ENCODE data around the gene IPO9. TPM values are rescaled to one million over a fixed set of nuclear protein-coding genes. Genes with fewer than 3 reads are reported as not detected.
"Not testable (repeated sequence)": the region's sequence is repeated elsewhere in the genome, so short reads cannot be mapped to it uniquely, and the experiment has no call there.

The IPO9 gene
- total RNA-seq, 1 experiment from 2014 or later, result 25.9 TPM

DNA sequence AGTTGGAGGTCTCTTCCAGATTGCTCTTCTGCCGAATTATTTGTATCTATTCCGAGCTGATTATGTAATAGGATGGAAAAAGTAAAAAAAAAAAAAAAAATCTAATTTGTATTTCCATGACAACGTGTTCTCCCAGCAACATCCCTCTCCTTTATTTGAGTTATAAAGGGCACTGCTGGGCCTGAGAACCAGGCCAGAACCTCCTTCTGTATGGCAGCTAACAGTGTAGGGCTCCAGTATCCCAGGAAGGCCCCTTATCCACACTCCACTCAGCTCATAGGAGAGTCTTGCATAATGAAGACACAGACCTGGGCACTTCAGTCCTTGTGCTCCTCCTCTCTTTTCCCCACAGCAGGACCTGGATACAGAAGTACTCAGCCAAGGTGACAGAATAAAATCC, 3.7 kb upstream of the IPO9 start:
- H3K27ac ChIP-seq, result no peak overlapping the region
- no peak for DNase-seq (ENCODE audit: low read depth in 1 of 2, low spot score in 2 of 2)
- H3K4me3 ChIP-seq, result no peak overlapping the region
- H3K27me3 ChIP-seq (replicated peaks), result no peaks in the 10 kb centered on the region
- peaks cover 22% of the 10 kb centered on the region for H3K36me3 ChIP-seq
- peaks cover 12% of the 10 kb centered on the region for H3K4me1 ChIP-seq (replicated peaks)
- no peaks in the 10 kb centered on the region for H3K9me3 ChIP-seq (replicated peaks)

DNA sequence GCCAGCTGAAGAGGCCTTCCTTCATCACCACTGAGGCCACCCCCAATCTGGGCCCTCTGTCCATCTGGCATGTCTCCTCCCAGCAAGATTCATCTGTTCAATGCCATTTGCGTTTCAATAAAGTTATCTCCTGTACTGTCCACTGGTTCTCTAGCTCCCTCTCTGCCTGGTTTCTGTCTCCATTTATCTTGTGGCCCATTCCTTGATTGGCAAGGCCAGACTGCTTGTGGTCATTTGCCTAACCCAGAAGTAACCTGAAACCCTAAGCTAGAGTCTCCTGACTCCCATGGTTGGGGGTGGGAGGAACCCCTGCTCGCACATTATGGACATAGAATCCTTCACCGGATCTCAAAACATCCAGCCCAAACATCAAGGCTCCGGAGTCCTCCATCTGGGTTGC, 2.1 kb upstream of the IPO9 start:
- Histone ChIP-seq H3K4me1 (replicated peaks) (peaks cover 18% of the 10 kb centered on the region), H3K9me3 (replicated peaks) (no peaks in the 10 kb centered on the region), H3K4me3 (no peak overlapping the region), H3K27me3 (replicated peaks) (no peaks in the 10 kb centered on the region), H3K27ac (no peak overlapping the region), H3K36me3 (peaks cover 14% of the 10 kb centered on the region)
- no peak for DNase-seq (ENCODE audit: low read depth in 1 of 2, low spot score in 2 of 2)

DNA sequence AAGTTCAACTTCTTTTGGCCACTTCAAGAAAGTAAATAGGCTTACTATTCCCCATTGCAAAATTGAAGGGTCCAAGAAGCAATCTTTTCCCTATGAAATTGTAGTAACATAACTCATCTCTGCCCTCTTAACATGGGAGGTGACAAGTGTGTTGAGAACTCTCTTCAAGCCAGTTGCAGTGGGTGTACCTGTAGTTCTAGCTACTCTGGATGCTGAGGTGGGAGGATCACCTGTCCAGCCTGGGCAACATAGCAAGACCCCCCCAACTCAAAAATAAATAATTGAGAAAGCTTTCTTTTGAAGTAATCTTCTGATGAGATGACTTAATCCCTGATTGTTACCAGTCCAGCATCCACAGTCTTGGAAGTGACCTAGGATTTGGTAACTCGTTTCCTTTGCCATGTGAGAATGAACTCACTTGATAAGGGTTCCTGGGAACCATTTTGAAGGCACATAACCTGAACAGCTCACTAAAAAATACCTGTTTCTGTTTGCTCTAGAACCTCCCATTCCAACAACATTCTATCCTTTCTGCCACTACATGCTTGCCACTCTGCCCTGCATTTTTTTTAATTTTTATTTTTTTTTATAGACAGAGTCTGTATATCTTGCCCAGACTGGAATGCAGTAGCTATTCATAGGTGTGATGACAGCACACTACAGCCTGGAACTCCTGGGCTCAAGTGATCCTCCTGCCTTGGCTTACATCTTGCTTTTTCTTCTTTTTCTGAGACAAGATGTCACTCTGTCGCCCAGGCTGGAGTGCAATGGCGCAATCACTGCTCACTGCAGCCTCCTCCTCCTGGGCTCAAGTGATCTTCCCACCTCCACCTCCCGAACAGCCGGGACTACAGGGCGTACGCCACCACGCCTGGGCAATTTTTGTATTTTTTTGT, 1.4 kb upstream of the IPO9 start:
- Histone ChIP-seq H3K4me3 (no peak overlapping the region), H3K27me3 (replicated peaks) (no peaks in the 10 kb centered on the region), H3K36me3 (peaks cover 12% of the 10 kb centered on the region), H3K4me1 (replicated peaks) (peaks cover 18% of the 10 kb centered on the region), H3K9me3 (replicated peaks) (no peaks in the 10 kb centered on the region), H3K27ac (no peak overlapping the region)
- DNase-seq (ENCODE audit: low read depth in 1 of 2, low spot score in 2 of 2), result no peak

GRCh38 chr1:201828217-201828819, 639 bp upstream of the IPO9 start:
- H3K9me3 ChIP-seq (replicated peaks), result no peaks in the 10 kb centered on the region
- H3K4me1 ChIP-seq (replicated peaks), result peaks cover 18% of the 10 kb centered on the region
- H3K27me3 ChIP-seq (replicated peaks), result no peaks in the 10 kb centered on the region
- H3K4me3 ChIP-seq, result peak overlapping the region; percentile 95
- no peak for DNase-seq (ENCODE audit: low read depth in 1 of 2, low spot score in 2 of 2)
- H3K36me3 ChIP-seq, result peaks cover 12% of the 10 kb centered on the region
- no peak overlapping the region for H3K27ac ChIP-seq

DNA sequence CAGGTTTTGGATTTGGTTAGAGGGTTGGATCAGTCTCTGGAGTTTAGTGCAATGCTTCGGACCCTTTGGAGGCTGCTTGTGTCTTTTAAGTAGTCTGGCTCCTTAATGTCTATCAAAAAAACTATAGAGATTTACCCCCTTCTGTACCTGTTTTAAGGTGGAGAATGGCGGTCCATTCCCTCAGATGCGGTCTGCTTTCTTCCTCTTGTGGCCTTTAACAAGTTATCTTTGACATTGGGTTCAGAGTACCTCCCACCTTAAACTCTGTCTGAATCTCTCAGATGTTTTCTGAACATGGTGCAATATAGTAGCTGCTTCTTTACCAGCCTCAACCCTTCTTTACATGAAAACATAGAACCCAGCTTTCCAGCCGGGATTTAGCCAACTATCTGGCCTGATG, 2.4 kb downstream of the IPO9 start:
- Histone ChIP-seq H3K36me3 (peaks cover 27% of the 10 kb centered on the region), H3K4me1 (replicated peaks) (peaks cover 18% of the 10 kb centered on the region), H3K4me3 (no peak overlapping the region), H3K27me3 (replicated peaks) (no peaks in the 10 kb centered on the region), H3K27ac (no peak overlapping the region), H3K9me3 (replicated peaks) (no peaks in the 10 kb centered on the region)
- no peak for DNase-seq (ENCODE audit: low read depth in 1 of 2, low spot score in 2 of 2)

- Histone ChIP-seq H3K4me3 (no peak overlapping the region), H3K36me3 (peaks cover 24% of the 10 kb centered on the region), H3K9me3 (replicated peaks) (no peaks in the 10 kb centered on the region), H3K4me1 (replicated peaks) (peaks cover 9% of the 10 kb centered on the region; the same call in 1 of the 2 replicates), H3K27me3 (replicated peaks) (no peaks in the 10 kb centered on the region), H3K27ac (no peak overlapping the region)
- no peak for DNase-seq (ENCODE audit: low read depth in 1 of 2, low spot score in 2 of 2)
Measured at GRCh38 chr1:201834621-201835020, 5.7 kb downstream of the IPO9 start.

DNA sequence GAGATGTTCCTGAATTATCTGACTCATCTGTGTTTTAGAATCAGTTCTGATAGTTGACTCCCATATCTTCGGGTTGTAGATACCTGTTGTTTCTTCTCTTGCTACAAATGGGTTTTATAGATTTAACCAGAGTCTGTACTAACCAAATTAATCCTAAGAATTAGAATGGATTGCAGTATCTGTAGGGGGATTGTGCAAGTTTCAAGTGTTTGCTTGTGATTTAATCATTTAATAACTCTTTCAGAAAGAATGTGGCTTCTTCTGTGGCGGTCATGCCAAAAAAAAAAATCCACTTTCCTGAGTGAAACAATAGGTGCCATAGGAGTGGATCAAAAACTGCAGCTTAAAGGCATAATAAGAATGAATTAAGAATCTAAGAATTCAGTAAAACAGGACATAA, 9.4 kb downstream of the IPO9 start:
- no peaks in the 10 kb centered on the region for H3K9me3 ChIP-seq (replicated peaks)
- DNase-seq (ENCODE audit: low read depth in 1 of 2, low spot score in 2 of 2), result no peak
- no peaks in the 10 kb centered on the region for H3K27me3 ChIP-seq (replicated peaks)
- H3K4me3 ChIP-seq, result no peak overlapping the region
- H3K36me3 ChIP-seq, result peaks cover 29% of the 10 kb centered on the region
- no peak overlapping the region for H3K27ac ChIP-seq
- no peaks in the 10 kb centered on the region for H3K4me1 ChIP-seq (replicated peaks)

DNA sequence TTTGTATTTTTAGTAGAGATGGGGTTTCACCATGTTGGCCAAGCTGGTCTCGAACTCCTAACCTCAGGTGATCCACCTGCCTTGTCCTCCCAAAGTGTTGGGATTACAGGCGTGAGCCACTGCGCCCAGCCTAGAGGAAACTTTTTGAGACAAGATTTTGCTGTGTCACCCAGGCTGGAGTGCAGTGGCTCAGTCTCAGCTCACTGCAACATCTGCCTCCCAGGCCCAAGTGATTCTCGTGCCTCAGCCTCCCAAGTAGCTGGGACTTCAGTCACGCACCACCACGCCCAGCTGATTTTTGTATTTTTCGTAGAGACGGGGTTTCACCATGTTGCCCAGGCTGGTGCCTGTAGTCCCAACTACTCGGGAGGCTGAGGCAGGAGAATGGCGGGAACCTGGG, 10.1 kb downstream of the IPO9 start:
- H3K4me3 ChIP-seq; DNase-seq (ENCODE audit: low read depth in 1 of 2, low spot score in 2 of 2); H3K27me3 ChIP-seq (replicated peaks); H3K27ac ChIP-seq; H3K9me3 ChIP-seq (replicated peaks); H3K4me1 ChIP-seq (replicated peaks): not testable (repeated sequence)
- peaks cover 29% of the 10 kb centered on the region for H3K36me3 ChIP-seq

- H3K27ac ChIP-seq, result no peak overlapping the region
Measured at GRCh38 chr1:201840055-201840454, 11.1 kb downstream of the IPO9 start.

DNA sequence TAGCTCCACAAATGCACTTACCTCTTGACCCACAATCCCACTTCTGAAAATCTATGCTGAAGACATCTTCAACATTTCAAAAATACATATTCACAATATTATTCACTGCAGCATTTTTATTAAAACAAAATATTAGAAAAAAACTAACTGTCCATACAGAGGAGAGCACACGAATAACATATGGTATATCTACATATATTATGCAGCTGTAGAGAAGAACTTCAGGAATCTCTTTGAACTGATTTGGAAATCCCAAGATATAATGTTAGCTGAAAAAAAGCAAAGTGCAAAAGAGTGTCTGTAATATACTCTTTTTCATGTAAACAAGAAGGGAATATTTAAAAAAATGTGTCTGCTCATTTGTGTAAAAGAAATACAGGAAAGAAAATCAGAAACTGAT, 11.5 kb downstream of the IPO9 start:
- Histone ChIP-seq H3K4me3 (no peak overlapping the region), H3K27ac (no peak overlapping the region), H3K4me1 (replicated peaks) (no peaks in the 10 kb centered on the region; the same call in 1 of the 2 replicates), H3K27me3 (replicated peaks) (no peaks in the 10 kb centered on the region), H3K36me3 (peaks cover 18% of the 10 kb centered on the region), H3K9me3 (replicated peaks) (no peaks in the 10 kb centered on the region)
- DNase-seq (ENCODE audit: low read depth in 1 of 2, low spot score in 2 of 2), result no peak

More at GRCh38 chr1:201840055-201840454, 11.1 kb downstream of the IPO9 start:
- Histone ChIP-seq H3K4me3 (no peak overlapping the region), H3K9me3 (replicated peaks) (no peaks in the 10 kb centered on the region), H3K27me3 (replicated peaks) (no peaks in the 10 kb centered on the region), H3K36me3 (peaks cover 22% of the 10 kb centered on the region), H3K4me1 (replicated peaks) (no peaks in the 10 kb centered on the region; the same call in 1 of the 2 replicates)
- no peak for DNase-seq (ENCODE audit: low read depth in 1 of 2, low spot score in 2 of 2)

- H3K4me1 ChIP-seq (replicated peaks), result peaks cover 3% of the 10 kb centered on the region; the same call in 1 of the 2 replicates
- peaks cover 14% of the 10 kb centered on the region; the same call in 1 of the 2 replicates for H3K36me3 ChIP-seq
- H3K9me3 ChIP-seq (replicated peaks), result no peaks in the 10 kb centered on the region
- no peak for DNase-seq (ENCODE audit: low read depth in 1 of 2, low spot score in 2 of 2)
- H3K27ac ChIP-seq, result no peak overlapping the region
- H3K4me3 ChIP-seq, result no peak overlapping the region
- no peaks in the 10 kb centered on the region for H3K27me3 ChIP-seq (replicated peaks)
Measured at GRCh38 chr1:201841265-201841912, 12.4 kb downstream of the IPO9 start.

DNA sequence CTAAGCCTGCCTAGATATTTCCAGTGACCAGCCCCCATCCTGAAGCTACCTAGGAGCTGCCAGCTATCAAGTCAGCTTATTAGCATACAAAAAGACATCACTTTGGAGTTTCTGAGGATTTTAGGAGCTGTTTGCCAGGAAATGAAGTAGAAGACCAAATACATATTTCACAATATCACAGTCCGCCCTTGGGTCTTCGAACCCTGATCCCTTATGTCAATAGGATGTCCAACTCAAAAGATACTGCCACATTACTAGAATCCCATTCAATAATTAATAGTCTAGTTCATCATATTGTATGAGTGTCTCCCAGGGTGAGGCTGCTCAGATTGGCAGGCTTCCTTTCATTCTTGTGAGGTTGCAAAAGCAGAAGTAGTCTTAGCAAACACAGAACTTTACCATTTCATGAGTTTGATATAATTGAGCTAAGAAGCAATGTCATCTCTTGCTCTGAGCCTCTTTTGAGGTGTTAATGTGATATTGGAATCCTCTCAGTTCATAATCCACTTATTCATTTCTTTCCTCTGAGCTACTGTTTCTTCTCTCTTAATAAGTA, 13.6 kb downstream of the IPO9 start:
- H3K9me3 ChIP-seq (replicated peaks), result no peaks in the 10 kb centered on the region
- no peak overlapping the region for H3K27ac ChIP-seq

DNA sequence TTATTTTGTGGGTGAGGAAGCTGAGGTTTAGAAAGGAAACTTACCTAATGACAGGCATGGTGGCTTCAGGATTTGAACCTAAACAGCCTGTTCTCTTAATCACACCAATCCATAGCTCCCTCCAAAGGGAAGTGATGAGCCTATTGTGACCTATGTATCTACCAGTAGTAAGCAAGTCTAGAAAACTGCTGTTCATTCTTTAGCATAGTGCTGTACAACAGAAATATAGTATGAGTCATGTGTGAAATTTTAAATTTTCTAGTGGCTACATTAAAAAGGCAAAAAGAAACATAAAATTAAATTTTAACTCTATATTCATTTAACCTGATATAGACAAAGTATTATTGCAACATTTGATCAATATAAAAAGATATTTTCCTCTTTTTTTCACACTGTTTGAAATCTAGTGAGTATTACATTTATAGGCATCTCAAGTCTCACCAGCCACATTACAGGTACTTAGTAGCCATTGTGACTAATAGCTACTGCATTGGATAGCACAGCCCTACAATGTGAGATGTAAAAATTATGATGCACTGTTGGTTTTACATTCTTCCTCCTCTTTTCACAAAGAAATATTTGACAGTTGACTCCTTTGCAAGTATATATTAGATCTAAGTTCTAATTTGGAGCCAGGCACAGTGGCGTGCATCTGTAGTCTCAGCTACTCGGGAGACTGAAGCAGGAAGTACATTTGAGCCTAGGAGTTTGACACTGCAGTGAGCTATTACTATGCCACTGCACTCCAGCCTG, 16.6 kb downstream of the IPO9 start:
- Histone ChIP-seq H3K4me1 (replicated peaks) (peaks cover 18% of the 10 kb centered on the region), H3K27me3 (replicated peaks) (no peaks in the 10 kb centered on the region), H3K4me3 (no peak overlapping the region), H3K9me3 (replicated peaks) (no peaks in the 10 kb centered on the region), H3K36me3 (peaks cover 36% of the 10 kb centered on the region), H3K27ac (peak overlapping the region; percentile 19)
- DNase-seq (ENCODE audit: low read depth in 1 of 2, low spot score in 2 of 2), result peak in 1 of 2 experiments; percentile 30

More for the DNA sequence above, 13.6 kb downstream of the IPO9 start:
- H3K4me1 ChIP-seq (replicated peaks), result peaks cover 3% of the 10 kb centered on the region; the same call in 1 of the 2 replicates
- no peak for DNase-seq (ENCODE audit: low read depth in 1 of 2, low spot score in 2 of 2)
- H3K27me3 ChIP-seq (replicated peaks), result no peaks in the 10 kb centered on the region
- no peak overlapping the region for H3K4me3 ChIP-seq
- H3K36me3 ChIP-seq, result peaks cover 20% of the 10 kb centered on the region

All from SJSA1 (cell line).